Measurements from ENCODE around the gene DLL4. TPM values are rescaled to one million over a fixed set of nuclear protein-coding genes. Genes with fewer than 3 reads are reported as not detected.

Gene DLL4
- total and polyA plus RNA-seq, 10 donors = 1.2 to 26.3 (median 10.2) TPM

DNA sequence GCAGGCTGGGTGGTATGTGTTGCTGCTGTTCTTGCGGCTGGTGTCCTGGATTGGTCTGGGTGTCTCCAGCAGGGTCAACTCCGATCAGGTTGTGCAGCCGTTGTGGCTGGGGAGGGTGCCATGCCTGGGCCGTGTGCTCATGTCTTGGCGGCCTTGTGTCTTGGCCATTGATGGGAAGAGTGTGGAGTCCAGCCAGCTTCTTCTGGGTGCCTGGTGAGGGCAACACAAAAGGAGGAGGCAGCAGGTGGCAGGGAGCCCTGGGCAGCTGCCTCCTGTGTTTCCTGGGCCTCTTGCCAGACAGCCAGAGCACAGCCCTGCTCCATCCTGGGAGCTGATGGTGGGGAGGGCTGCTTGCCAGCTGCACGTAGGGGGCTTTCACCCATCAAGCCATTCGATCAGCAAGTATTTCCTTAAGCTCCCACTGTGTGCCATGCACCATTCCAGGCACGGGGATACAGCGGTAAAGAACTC is 28.5 kb downstream of the DLL4 start:
- H3K9me3 ChIP-seq = no peaks in the 10 kb centered on the region
- no peaks in the 10 kb centered on the region for H3K36me3 ChIP-seq
- H3K27me3 ChIP-seq (replicated peaks in 1 of 7) = no peaks in the 10 kb centered on the region
- DNase-seq = peak; percentile 45
- H3K4me3 ChIP-seq = no peak overlapping the region
- no peak overlapping the region for H3K27ac ChIP-seq
- intact Hi-C loops (cut with DNase I; ENCODE audit: low total_unique reads) = no loop called here
- 81 to 92% (median 89%) methylated on average over 9 of the region's 9 CpGs for WGBS, 5 donors
- peaks cover 7 to 34% (median 20%) of the 10 kb centered on the region in 6 donors for H3K4me1 ChIP-seq
- TF ChIP-seq POLR2A (IDR thresholded peaks at IDR 0.05) (no peak), POLR2AphosphoS5 (IDR thresholded peaks at IDR 0.05) (no peak)
- TF ChIP-seq, protein P1, sequence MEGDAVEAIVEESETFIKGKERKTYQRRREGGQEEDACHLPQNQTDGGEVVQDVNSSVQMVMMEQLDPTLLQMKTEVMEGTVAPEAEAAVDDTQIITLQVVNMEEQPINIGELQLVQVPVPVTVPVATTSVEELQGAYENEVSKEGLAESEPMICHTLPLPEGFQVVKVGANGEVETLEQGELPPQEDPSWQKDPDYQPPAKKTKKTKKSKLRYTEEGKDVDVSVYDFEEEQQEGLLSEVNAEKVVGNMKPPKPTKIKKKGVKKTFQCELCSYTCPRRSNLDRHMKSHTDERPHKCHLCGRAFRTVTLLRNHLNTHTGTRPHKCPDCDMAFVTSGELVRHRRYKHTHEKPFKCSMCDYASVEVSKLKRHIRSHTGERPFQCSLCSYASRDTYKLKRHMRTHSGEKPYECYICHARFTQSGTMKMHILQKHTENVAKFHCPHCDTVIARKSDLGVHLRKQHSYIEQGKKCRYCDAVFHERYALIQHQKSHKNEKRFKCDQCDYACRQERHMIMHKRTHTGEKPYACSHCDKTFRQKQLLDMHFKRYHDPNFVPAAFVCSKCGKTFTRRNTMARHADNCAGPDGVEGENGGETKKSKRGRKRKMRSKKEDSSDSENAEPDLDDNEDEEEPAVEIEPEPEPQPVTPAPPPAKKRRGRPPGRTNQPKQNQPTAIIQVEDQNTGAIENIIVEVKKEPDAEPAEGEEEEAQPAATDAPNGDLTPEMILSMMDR (IDR thresholded peaks at IDR 0.05 in 8 of 11, conservative IDR thresholded peaks at IDR 0.05 in 3 of 11) = no peak

GRCh38 chr15:40958146-40958545 is 29.0 kb downstream of the DLL4 start:
- intact Hi-C loops (cut with DNase I; ENCODE audit: low total_unique reads) = no loop called here
- no peak overlapping the region for H3K27ac ChIP-seq
- no peaks in the 10 kb centered on the region for H3K27me3 ChIP-seq (replicated peaks in 1 of 7)
- H3K9me3 ChIP-seq = no peaks in the 10 kb centered on the region
- H3K4me1 ChIP-seq = peaks cover 5 to 30% (median 18%) of the 10 kb centered on the region in 6 donors
- DNase-seq = peak; percentile 31
- no peaks in the 10 kb centered on the region for H3K36me3 ChIP-seq
- no peak for TF ChIP-seq POLR2A (IDR thresholded peaks at IDR 0.05)
- no peak for TF ChIP-seq POLR2AphosphoS5 (IDR thresholded peaks at IDR 0.05)
- TF ChIP-seq, protein P1 (IDR thresholded peaks at IDR 0.05 in 8 of 11, conservative IDR thresholded peaks at IDR 0.05 in 3 of 11) = no peak
- 81 to 93% (median 92%) methylated on average over 6 of the region's 6 CpGs for WGBS, 5 donors
- no peak overlapping the region for H3K4me3 ChIP-seq

- peaks cover 2 to 27% (median 15%) of the 10 kb centered on the region in 6 donors for H3K4me1 ChIP-seq
- intact Hi-C loops (cut with DNase I; ENCODE audit: low total_unique reads) = no loop called here
- no peak overlapping the region for H3K4me3 ChIP-seq
- WGBS, 5 donors = 88 to 94% (median 90%) methylated on average over 8 of the region's 8 CpGs
- peak; percentile 66 for DNase-seq
- no peaks in the 10 kb centered on the region for H3K36me3 ChIP-seq
- TF ChIP-seq POLR2A (IDR thresholded peaks at IDR 0.05) (no peak), POLR2AphosphoS5 (IDR thresholded peaks at IDR 0.05) (no peak)
- TF ChIP-seq, protein P1 (IDR thresholded peaks at IDR 0.05 in 8 of 11, conservative IDR thresholded peaks at IDR 0.05 in 3 of 11) = no peak
- H3K27ac ChIP-seq = no peak overlapping the region
- no peaks in the 10 kb centered on the region for H3K9me3 ChIP-seq
- H3K27me3 ChIP-seq (replicated peaks in 1 of 7) = no peaks in the 10 kb centered on the region
These were observed 29.6 kb downstream of the DLL4 start for GRCh38 chr15:40958723-40959122.

DNA sequence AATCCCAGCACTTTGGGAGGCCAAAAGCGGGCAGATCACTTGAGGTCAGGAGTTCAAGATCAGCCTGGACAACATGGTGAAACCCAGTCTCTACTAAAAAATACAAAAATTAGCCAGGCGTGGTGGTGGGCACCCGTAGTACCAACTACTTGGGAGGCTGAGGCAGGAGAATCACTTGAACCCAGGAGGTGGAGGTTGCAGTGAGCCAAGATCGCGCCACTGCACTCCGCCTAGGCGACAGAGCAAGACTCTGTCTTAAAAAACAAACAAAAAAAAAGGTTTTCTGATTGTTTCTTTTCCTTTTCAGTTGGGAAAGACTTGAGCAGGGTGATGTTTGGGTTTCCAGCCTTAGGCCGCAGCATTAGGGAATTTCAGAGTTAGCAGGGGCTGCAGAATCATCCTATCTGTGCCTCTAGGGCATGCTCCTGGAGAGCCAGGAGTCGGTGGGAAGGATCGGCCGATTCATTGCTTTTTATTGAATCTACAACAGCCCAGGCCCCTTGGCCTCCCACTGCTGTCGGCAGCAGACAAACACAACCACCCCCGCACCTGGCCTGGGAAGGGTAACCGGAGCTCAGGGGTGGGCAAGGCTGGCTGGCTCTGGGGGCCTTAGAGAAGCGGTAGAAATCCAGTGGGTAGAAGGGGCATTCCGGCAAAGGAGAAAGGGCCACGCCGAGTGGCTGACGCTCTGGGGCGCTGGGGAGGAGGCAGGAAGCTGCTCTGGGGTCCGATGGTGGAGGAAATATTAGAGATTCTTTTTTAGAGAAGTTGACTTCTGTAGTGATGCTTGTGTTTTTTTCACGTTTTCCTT is 30.4 kb downstream of the DLL4 start:
- no peaks in the 10 kb centered on the region for H3K9me3 ChIP-seq
- DNase-seq = peak; percentile 73
- H3K4me1 ChIP-seq = peaks cover 0 to 19% (median 8%) of the 10 kb centered on the region in 6 donors
- no peak overlapping the region for H3K27ac ChIP-seq
- no peaks in the 10 kb centered on the region for H3K36me3 ChIP-seq
- TF ChIP-seq POLR2A (IDR thresholded peaks at IDR 0.05) (no peak), POLR2AphosphoS5 (IDR thresholded peaks at IDR 0.05) (no peak)
- TF ChIP-seq, protein P1 (IDR thresholded peaks at IDR 0.05 in 8 of 11, conservative IDR thresholded peaks at IDR 0.05 in 3 of 11) = no peak
- intact Hi-C loops (cut with DNase I; ENCODE audit: low total_unique reads) = no loop called here
- 64 to 75% (median 71%) methylated on average over 22 of the region's 22 CpGs for WGBS, 5 donors
- no peaks in the 10 kb centered on the region for H3K27me3 ChIP-seq (replicated peaks in 1 of 7)
- H3K4me3 ChIP-seq = no peak overlapping the region

Measured in spleen (tissue), 11 donors.